IMR-90 (cell line): Measurements from ENCODE around the gene ALOX15B. TPM values are rescaled to one million over a fixed set of nuclear protein-coding genes. Genes with fewer than 3 reads are reported as not detected.

Experiments used
- ATAC-seq: fragments of 200-7000 bp; cut with Tn5 transposase; 2 replicates; pipeline ENCODE4 v1.9.1; 2020; ENCODE audit warnings: low read depth, mild to moderate bottlenecking, moderate library complexity
- BruUV-seq: library from RNA; stranded (reverse); fragments of 400-500 nt; replicated peaks from 2 replicates; lab custom pipeline; 2021; lab: Mats Ljungman, UMichigan
- CTCF ChIA-PET: fragments of 300-600 bp; formaldehyde crosslinking; extraction: SDS; loops from one replicate; lab custom pipeline; 2021; ENCODE audit warnings: antibody characterized with exemption; lab: Yijun Ruan, JAX
- POLR2A ChIA-PET: fragments of 300-600 bp; sonication (Branson Sonifier 250); formaldehyde crosslinking; loops from one replicate; lab custom pipeline; 2022; ENCODE audit warnings: antibody characterized with exemption; ENCODE audit not compliant: unreplicated experiment; lab: Charles Lee
- DNase-seq: peaks from one replicate; pipeline ENCODE4 v3.0.0; 2013
- H2AFZ ChIP-seq: replicated peaks from 2 replicates; pipeline ENCODE3; 2013; ENCODE audit warnings: low read length, mild to moderate bottlenecking; ENCODE audit not compliant: poor library complexity
- H2AK5ac ChIP-seq: 2 replicates; pipeline ENCODE4 v1.6.1; 2013; ENCODE audit warnings: low read depth, low read length, inconsistent platforms
- H2AK9ac ChIP-seq: replicated peaks from 2 replicates; pipeline ENCODE3; 2013; ENCODE audit warnings: mild to moderate bottlenecking, low read depth, low read length, moderate library complexity; ENCODE audit not compliant: poor library complexity
- H2BK120ac ChIP-seq: 2 replicates; pipeline ENCODE4 v1.6.1; 2013; ENCODE audit warnings: low read depth, low read length, inconsistent platforms
- H2BK15ac ChIP-seq: 3 replicates; pipeline ENCODE4 v1.6.1; 2013; ENCODE audit warnings: low read depth, low read length, inconsistent platforms
- H2BK20ac ChIP-seq: 2 replicates; pipeline ENCODE4 v1.6.1; 2013; ENCODE audit warnings: low read depth, mild to moderate bottlenecking, inconsistent platforms, low read length, moderate library complexity
- H2BK5ac ChIP-seq: 2 replicates; pipeline ENCODE4 v1.6.1; 2013; ENCODE audit warnings: mild to moderate bottlenecking, low read depth, low read length, inconsistent platforms; ENCODE audit not compliant: poor library complexity, severe bottlenecking
- H3K14ac ChIP-seq: replicated peaks from 2 replicates; pipeline ENCODE4 v1.6.1; 2013; ENCODE audit warnings: low read depth, low read length, inconsistent platforms
- H3K18ac ChIP-seq: 2 replicates; pipeline ENCODE4 v1.6.1; 2013; ENCODE audit warnings: low read depth, low read length, control low read depth
- H3K23ac ChIP-seq: 2 replicates; pipeline ENCODE4 v1.6.1; 2013; ENCODE audit warnings: low read depth, low read length, inconsistent platforms
- H3K27ac ChIP-seq: 2 replicates; pipeline ENCODE4 v1.5.1; 2013; ENCODE audit warnings: mild to moderate bottlenecking, control low read depth, low read length; ENCODE audit not compliant: insufficient read depth
- H3K27me3 ChIP-seq: 2 replicates; pipeline ENCODE4 v1.6.1; 2013; ENCODE audit warnings: low read length; ENCODE audit not compliant: control insufficient read depth, insufficient read depth
- H3K36me3 ChIP-seq: 2 replicates; pipeline ENCODE4 v1.6.1; 2013; ENCODE audit warnings: low read length, mixed read lengths; ENCODE audit not compliant: control insufficient read depth, insufficient read depth
- H3K4ac ChIP-seq: 2 replicates; pipeline ENCODE4 v1.6.1; 2013; ENCODE audit warnings: low read depth, low read length, inconsistent platforms
- H3K4me1 ChIP-seq: 2 replicates; pipeline ENCODE4 v1.6.1; 2013; ENCODE audit warnings: low read length, mixed read lengths; ENCODE audit not compliant: control insufficient read depth, insufficient read depth
- H3K4me2 ChIP-seq: 2 replicates; pipeline ENCODE4 v1.6.1; 2013; ENCODE audit warnings: low read depth, mild to moderate bottlenecking, control low read depth, low read length, moderate library complexity
- H3K4me3 ChIP-seq: 2 replicates; pipeline ENCODE4 v1.5.1; 2013; ENCODE audit warnings: low read depth, mild to moderate bottlenecking, control low read depth, low read length, moderate library complexity; ENCODE audit not compliant: insufficient read depth
- H3K56ac ChIP-seq: 2 replicates; pipeline ENCODE4 v1.6.1; 2013; ENCODE audit warnings: low read length, inconsistent platforms; ENCODE audit not compliant: insufficient read depth; ENCODE audit errors: extremely low read depth
- H3K79me1 ChIP-seq, 2 experiments: 2 replicates each; pipeline ENCODE4 v1.6.1; 2013; ENCODE audit warnings: low read length in 2 of 2, inconsistent platforms in 1 of 2, low read depth in 1 of 2
- H3K9ac ChIP-seq: 2 replicates; pipeline ENCODE4 v1.6.1; 2013; ENCODE audit warnings: low read depth, low read length, control low read depth
- H3K9me1 ChIP-seq: 2 replicates; pipeline ENCODE4 v1.6.1; 2013; ENCODE audit warnings: low read length, inconsistent platforms; ENCODE audit not compliant: insufficient read depth
- H3K9me3 ChIP-seq: 2 replicates; pipeline ENCODE4 v1.6.1; 2013; ENCODE audit warnings: low read length; ENCODE audit not compliant: control insufficient read depth, insufficient read depth
- H4K20me1 ChIP-seq: 2 replicates; pipeline ENCODE4 v1.6.1; 2013; ENCODE audit warnings: low read length, inconsistent platforms; ENCODE audit not compliant: insufficient read depth
- H4K5ac ChIP-seq: 2 replicates; pipeline ENCODE4 v1.6.1; 2013; ENCODE audit warnings: mild to moderate bottlenecking, low read depth, low read length, control low read depth
- H4K8ac ChIP-seq, 2 experiments: 2 replicates each; pipeline ENCODE4 v1.6.1; 2013; ENCODE audit warnings: low read depth in 2 of 2, low read length in 2 of 2, control low read depth in 1 of 2, inconsistent platforms in 1 of 2
- H4K91ac ChIP-seq: 2 replicates; pipeline ENCODE4 v1.6.1; 2013; ENCODE audit warnings: low read depth, low read length, inconsistent platforms; ENCODE audit not compliant: insufficient read depth
- MAFK ChIP-seq: IDR thresholded peaks from 2 replicates; pipeline ENCODE4 v1.6.1; 2012; ENCODE audit warnings: low read depth, low read length, improper control_type of control experiment
- MAZ ChIP-seq: IDR thresholded peaks from 2 replicates; pipeline ENCODE4 v1.6.1; 2012; ENCODE audit warnings: low read depth, mild to moderate bottlenecking, low read length, improper control_type of control experiment, moderate library complexity, borderline replicate concordance
- MXI1 ChIP-seq: IDR thresholded peaks from 2 replicates; pipeline ENCODE4 v1.6.1; 2012; ENCODE audit warnings: low read depth, mild to moderate bottlenecking, low read length, moderate library complexity, borderline replicate concordance
- RFX5 ChIP-seq: IDR thresholded peaks from 2 replicates; pipeline ENCODE4 v1.8.0; 2012; ENCODE audit warnings: low read depth, mild to moderate bottlenecking, low read length, moderate library complexity
- WGBS, 2 experiments: methylation state at CpG; one replicate each; pipeline versions ENCODE4 v1.1.5 to v1.1.7; 2013; ENCODE audit warnings: missing lambda C conversion rate in 2 of 2; ENCODE audit not compliant: insufficient read length in 1 of 2; ENCODE audit errors: extremely low coverage in 2 of 2; 5-methylcytosine and 5-hydroxymethylcytosine counted together
- dilution Hi-C: fragments of 300-500 bp; cut with HindIII; formaldehyde crosslinking; loops from one replicate; pipeline ENCODE4 v1.14.3; 2018; ENCODE audit warnings: low sequenced_read_pairs; ENCODE audit not compliant: unreplicated experiment
- in situ Hi-C: fragments of 300-500 bp; cut with MboI; formaldehyde crosslinking; loops from 3 replicates; pipeline ENCODE4 v1.14.3; 2019; ENCODE audit warnings: low sequenced_read_pairs, inconsistent platforms, mixed read lengths
- intact Hi-C: fragments of 100-400 bp; cut with micrococcal nuclease; formaldehyde crosslinking; loops from 2 replicates; pipeline ENCODE4 v1.10.0; 2022
- polyA plus RNA-seq, 3 experiments: library from polyadenylated mRNA; depleted of rRNA; stranded (reverse); fragments of >200 nt; gene quantifications; 2 replicates each; pipeline ENCODE4 v1.2.3, GENCODE V29; 2012; ENCODE audit warnings: low replicate concordance in 1 of 3
- total RNA-seq: library from RNA; depleted of rRNA; stranded (reverse); fragments of >200 nt; gene quantifications from 2 replicates; pipeline ENCODE4 v1.2.3, GENCODE V29; 2012
- TF ChIP-seq, protein P1 (sequence below): conservative IDR thresholded peaks from 2 replicates; pipeline ENCODE4 v1.5.1; 2012; ENCODE audit warnings: mild to moderate bottlenecking, low read depth, low read length, improper control_type of control experiment
- TF ChIP-seq, protein P2 (sequence below): fragments of 150-350 bp; IDR thresholded peaks from 2 replicates; pipeline ENCODE4 v1.6.1; 2017; ENCODE audit warnings: mild to moderate bottlenecking, antibody characterized with exemption, low read length, low read depth

ALOX15B gene
- total and polyA plus RNA-seq, 2 of the 4 experiments (the other 2 are of a cell fraction) = not detected

DNA sequence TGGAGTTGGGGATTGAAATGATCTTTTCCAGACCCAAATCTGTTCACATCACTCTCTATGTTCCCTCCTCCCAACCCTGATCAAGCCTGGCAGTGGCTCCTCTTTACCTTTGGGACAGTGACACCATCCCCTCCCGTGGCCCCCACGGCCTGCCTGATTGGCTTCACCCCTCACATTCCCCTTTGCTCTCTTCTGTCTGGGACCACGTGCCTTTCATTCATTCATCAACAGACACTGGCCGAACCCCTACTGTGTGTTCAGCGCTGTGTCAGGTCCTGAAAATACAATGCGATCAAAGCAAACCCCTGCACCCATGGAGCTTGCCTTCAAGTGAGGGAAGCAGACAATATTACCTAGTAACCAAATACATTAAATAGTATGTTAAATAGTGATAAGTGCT is 50.9 kb downstream of the ALOX15B start:
- TF ChIP-seq, protein P1, sequence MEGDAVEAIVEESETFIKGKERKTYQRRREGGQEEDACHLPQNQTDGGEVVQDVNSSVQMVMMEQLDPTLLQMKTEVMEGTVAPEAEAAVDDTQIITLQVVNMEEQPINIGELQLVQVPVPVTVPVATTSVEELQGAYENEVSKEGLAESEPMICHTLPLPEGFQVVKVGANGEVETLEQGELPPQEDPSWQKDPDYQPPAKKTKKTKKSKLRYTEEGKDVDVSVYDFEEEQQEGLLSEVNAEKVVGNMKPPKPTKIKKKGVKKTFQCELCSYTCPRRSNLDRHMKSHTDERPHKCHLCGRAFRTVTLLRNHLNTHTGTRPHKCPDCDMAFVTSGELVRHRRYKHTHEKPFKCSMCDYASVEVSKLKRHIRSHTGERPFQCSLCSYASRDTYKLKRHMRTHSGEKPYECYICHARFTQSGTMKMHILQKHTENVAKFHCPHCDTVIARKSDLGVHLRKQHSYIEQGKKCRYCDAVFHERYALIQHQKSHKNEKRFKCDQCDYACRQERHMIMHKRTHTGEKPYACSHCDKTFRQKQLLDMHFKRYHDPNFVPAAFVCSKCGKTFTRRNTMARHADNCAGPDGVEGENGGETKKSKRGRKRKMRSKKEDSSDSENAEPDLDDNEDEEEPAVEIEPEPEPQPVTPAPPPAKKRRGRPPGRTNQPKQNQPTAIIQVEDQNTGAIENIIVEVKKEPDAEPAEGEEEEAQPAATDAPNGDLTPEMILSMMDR = no peak
- no peak for TF ChIP-seq MAFK
- TF ChIP-seq, protein P2, sequence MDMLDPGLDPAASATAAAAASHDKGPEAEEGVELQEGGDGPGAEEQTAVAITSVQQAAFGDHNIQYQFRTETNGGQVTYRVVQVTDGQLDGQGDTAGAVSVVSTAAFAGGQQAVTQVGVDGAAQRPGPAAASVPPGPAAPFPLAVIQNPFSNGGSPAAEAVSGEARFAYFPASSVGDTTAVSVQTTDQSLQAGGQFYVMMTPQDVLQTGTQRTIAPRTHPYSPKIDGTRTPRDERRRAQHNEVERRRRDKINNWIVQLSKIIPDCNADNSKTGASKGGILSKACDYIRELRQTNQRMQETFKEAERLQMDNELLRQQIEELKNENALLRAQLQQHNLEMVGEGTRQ = no peak
- TF ChIP-seq RFX5 = no peak
- no peak for TF ChIP-seq MAZ
- TF ChIP-seq MXI1 = no peak
- H3K56ac ChIP-seq = no peak overlapping the region
- H3K4me2 ChIP-seq = no peak overlapping the region
- dilution Hi-C loops = no loop called here
- no peaks in the 10 kb centered on the region for H3K9me1 ChIP-seq
- no peaks in the 10 kb centered on the region for H4K20me1 ChIP-seq
- no peak overlapping the region for H3K4me3 ChIP-seq
- H2BK20ac ChIP-seq = no peak overlapping the region
- H3K4ac ChIP-seq = no peak overlapping the region
- 20% methylated on average over 1 of the region's 6 CpGs; no CpG with 5 or more reads in 1 of the 2 experiments for WGBS, 2 experiments
- intact Hi-C loops = no loop called here
- H3K9me3 ChIP-seq = no peaks in the 10 kb centered on the region
- no peak overlapping the region for H3K14ac ChIP-seq
- no peak overlapping the region for H2AK9ac ChIP-seq
- no peak overlapping the region for H4K91ac ChIP-seq
- no peak overlapping the region for H2BK5ac ChIP-seq
- in situ Hi-C loops = loop anchor here (25.0 kb wide), 2 partner anchors 223 to 673 kb away; partner anchors contain the start of genes ARHGEF15 and SPDYE4
- POLR2A ChIA-PET = no interaction called here
- no peak for ATAC-seq
- no peak overlapping the region for H3K9ac ChIP-seq
- no peak overlapping the region for H2AFZ ChIP-seq
- H4K8ac ChIP-seq = no peak overlapping the region
- no peaks in the 10 kb centered on the region for H3K36me3 ChIP-seq
- H2BK15ac ChIP-seq = no peak overlapping the region
- H3K27ac ChIP-seq = no peak overlapping the region
- H3K79me1 ChIP-seq = no peaks in the 10 kb centered on the region
- no peak for DNase-seq
- no peak overlapping the region for H3K18ac ChIP-seq
- H3K23ac ChIP-seq = no peak overlapping the region
- no peaks in the 10 kb centered on the region for H3K4me1 ChIP-seq
- no TSS peak for BruUV-seq
- peaks cover 73% of the 10 kb centered on the region for H3K27me3 ChIP-seq
- H4K5ac ChIP-seq = no peak overlapping the region
- no peak overlapping the region for H2AK5ac ChIP-seq
- H2BK120ac ChIP-seq = no peak overlapping the region
- CTCF ChIA-PET = no interaction called here
